Tibial artery (tissue), 4 donors: Measurements from ENCODE around the gene KCNJ9.
A peak's percentile ranks its signal among the peaks of the same experiment; 100 is the strongest.
"Not testable (repeated sequence)": the region's sequence is repeated elsewhere in the genome, so short reads cannot be mapped to it uniquely, and the experiment has no call there.

Experiments
- DNase-seq, 2 donors: peaks; one replicate each; pipeline ENCODE4 v3.0.0-alpha.2; 2019
- H3K27ac ChIP-seq, 2 donors: fragments of 200-600 bp; sonication (generic) in 1 of 2; 1 replicate in 1 of 2; 2 replicates in 1 of 2; pipeline ENCODE4 v1.5.1; 2018 to 2019; ENCODE audit warnings: mild to moderate bottlenecking in 1 of 2
- H3K27me3 ChIP-seq, 2 donors: fragments of 200-600 bp; sonication (generic) in 1 of 2; one replicate each; pipeline versions ENCODE4 v1.5.1 to v1.6.0; 2016 to 2019
- H3K36me3 ChIP-seq, 3 donors: fragments of 200-600 bp; sonication (generic) in 2 of 3; one replicate each; pipeline ENCODE4 v1.5.1; 2016 to 2019; ENCODE audit warnings: mild to moderate bottlenecking in 2 of 3
- H3K4me1 ChIP-seq, 4 donors: fragments of 200-600 bp; sonication (generic) in 2 of 4; 1 replicate in 3 of 4; 2 replicates in 1 of 4; pipeline ENCODE4 v1.5.1; 2016 to 2019
- H3K4me3 ChIP-seq, 2 donors: fragments of 200-600 bp; sonication (generic) in 1 of 2; 1 replicate in 1 of 2; 2 replicates in 1 of 2; pipeline ENCODE4 v1.5.1; 2018 to 2019; ENCODE audit warnings: mild to moderate bottlenecking in 2 of 2
- H3K9me3 ChIP-seq, 3 donors: fragments of 200-600 bp; sonication (generic) in 1 of 3; one replicate each; pipeline ENCODE4 v1.5.1; 2016 to 2019
- intact Hi-C: fragments of 100-400 bp; cut with DNase I; formaldehyde crosslinking; loops from one replicate; pipeline ENCODE4 v1.15.0; 2023; ENCODE audit warnings: low total_unique reads
- TF ChIP-seq, protein P1 (sequence below), 2 experiments: fragments of 200-600 bp in 1 of 2; fragments of 450-650 bp in 1 of 2; IDR thresholded peaks; one replicate each; pipeline ENCODE4 v1.5.1; 2017 to 2019; ENCODE audit warnings: antibody characterized with exemption in 2 of 2, mild to moderate bottlenecking in 1 of 2, moderate library complexity in 1 of 2

The KCNJ9 gene

DNA sequence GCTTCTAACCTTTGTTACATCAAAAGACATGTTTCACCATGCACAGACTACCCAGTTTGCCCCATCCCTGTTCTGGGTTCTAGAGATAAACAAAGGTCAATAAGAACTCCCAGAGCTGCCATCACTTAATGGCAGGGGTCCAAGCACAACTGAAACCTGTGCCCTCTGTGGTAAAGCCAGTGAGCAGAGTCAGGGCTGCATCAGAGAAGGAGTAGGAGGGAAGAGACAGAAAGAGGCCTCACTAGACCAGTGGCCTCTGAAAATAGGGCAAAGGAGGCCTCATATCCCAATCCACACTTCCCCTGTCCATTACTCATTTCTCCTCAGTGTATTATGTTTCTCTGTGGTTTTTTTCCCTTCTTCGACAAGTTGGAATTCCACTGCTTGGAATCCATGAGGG, 44.4 kb downstream of the KCNJ9 start:
- Histone ChIP-seq H3K9me3 (no peaks in the 10 kb centered on the region), H3K4me3 (no peak overlapping the region), H3K4me1 (peaks cover 0 to 77% (median 32%) of the 10 kb centered on the region in 4 donors), H3K27me3 (no peaks in the 10 kb centered on the region), H3K27ac (peak overlapping the region; percentile 33 to 56), H3K36me3 (peaks cover 78 to 86% (median 86%) of the 10 kb centered on the region in 3 donors)
- no peak for DNase-seq
- intact Hi-C loops, result no loop called here
- TF ChIP-seq, protein P1, sequence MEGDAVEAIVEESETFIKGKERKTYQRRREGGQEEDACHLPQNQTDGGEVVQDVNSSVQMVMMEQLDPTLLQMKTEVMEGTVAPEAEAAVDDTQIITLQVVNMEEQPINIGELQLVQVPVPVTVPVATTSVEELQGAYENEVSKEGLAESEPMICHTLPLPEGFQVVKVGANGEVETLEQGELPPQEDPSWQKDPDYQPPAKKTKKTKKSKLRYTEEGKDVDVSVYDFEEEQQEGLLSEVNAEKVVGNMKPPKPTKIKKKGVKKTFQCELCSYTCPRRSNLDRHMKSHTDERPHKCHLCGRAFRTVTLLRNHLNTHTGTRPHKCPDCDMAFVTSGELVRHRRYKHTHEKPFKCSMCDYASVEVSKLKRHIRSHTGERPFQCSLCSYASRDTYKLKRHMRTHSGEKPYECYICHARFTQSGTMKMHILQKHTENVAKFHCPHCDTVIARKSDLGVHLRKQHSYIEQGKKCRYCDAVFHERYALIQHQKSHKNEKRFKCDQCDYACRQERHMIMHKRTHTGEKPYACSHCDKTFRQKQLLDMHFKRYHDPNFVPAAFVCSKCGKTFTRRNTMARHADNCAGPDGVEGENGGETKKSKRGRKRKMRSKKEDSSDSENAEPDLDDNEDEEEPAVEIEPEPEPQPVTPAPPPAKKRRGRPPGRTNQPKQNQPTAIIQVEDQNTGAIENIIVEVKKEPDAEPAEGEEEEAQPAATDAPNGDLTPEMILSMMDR (IDR thresholded peaks at IDR 0.05), result no peak

DNA sequence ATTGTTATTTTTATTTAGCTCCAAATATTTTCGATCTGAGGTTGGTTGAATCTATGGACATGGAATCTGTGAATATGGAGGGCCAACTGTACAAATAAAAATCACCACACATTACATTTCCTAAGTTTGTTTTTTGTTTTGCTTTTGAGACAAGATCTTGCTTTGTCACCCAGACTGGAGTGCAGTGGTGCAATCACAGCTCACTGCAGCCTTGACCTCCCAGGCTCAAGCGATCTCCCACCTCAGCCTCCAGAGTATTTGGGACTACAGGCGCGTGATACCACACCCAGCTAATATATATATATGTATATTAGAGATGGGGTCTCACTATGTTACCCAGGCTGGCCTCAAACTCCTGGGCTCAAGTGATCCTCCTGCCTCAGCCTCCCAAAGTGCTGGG, 45.0 kb downstream of the KCNJ9 start:
- H3K4me1 ChIP-seq, result peaks cover 0 to 77% (median 36%) of the 10 kb centered on the region in 4 donors
- H3K27me3 ChIP-seq, intact Hi-C loops, H3K4me3 ChIP-seq, H3K9me3 ChIP-seq, DNase-seq: not testable (repeated sequence)
- H3K27ac ChIP-seq, result peak overlapping the region; percentile 33 to 56
- H3K36me3 ChIP-seq, result peaks cover 77 to 86% (median 82%) of the 10 kb centered on the region in 3 donors

GRCh38 chr1:160127381-160127780, 46.0 kb downstream of the KCNJ9 start:
- peaks cover 0 to 82% (median 43%) of the 10 kb centered on the region in 4 donors for H3K4me1 ChIP-seq
- intact Hi-C loops, result no loop called here
- H3K27ac ChIP-seq, result peak overlapping the region; percentile 74 to 93
- TF ChIP-seq, protein P1 (IDR thresholded peaks at IDR 0.05), result no peak
- DNase-seq, result no peak
- H3K9me3 ChIP-seq, result no peaks in the 10 kb centered on the region
- H3K27me3 ChIP-seq, result no peaks in the 10 kb centered on the region
- H3K4me3 ChIP-seq, result no peak overlapping the region
- H3K36me3 ChIP-seq, result peaks cover 70 to 76% (median 73%) of the 10 kb centered on the region in 3 donors

GRCh38 chr1:160127865-160128523, 46.7 kb downstream of the KCNJ9 start:
- Histone ChIP-seq H3K27me3 (no peaks in the 10 kb centered on the region), H3K27ac (peak overlapping the region; percentile 74 to 93), H3K4me1 (peaks cover 0 to 88% (median 46%) of the 10 kb centered on the region in 4 donors), H3K4me3 (no peak overlapping the region), H3K36me3 (peaks cover 66 to 75% (median 67%) of the 10 kb centered on the region in 3 donors), H3K9me3 (no peaks in the 10 kb centered on the region)
- intact Hi-C loops, result no loop called here
- DNase-seq, result no peak
- TF ChIP-seq, protein P1 (IDR thresholded peaks at IDR 0.05), result no peak

DNA sequence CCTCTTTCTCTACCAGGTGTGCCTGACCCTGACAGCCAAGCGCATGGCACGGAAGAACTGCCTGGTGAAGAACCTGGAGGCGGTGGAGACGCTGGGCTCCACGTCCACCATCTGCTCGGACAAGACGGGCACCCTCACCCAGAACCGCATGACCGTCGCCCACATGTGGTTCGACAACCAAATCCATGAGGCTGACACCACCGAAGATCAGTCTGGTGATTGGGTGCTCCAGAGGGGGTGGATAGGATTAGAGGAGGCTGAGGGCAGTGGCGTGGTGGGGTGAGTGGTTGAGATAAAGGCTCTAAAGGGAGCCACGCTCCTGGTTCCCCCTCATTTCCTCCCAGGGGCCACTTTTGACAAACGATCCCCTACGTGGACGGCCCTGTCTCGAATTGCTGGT, 47.3 kb downstream of the KCNJ9 start:
- Histone ChIP-seq H3K36me3 (peaks cover 62 to 75% (median 62%) of the 10 kb centered on the region in 3 donors), H3K4me1 (peaks cover 0 to 86% (median 43%) of the 10 kb centered on the region in 4 donors), H3K27me3 (no peaks in the 10 kb centered on the region), H3K27ac (peak overlapping the region; percentile 74 to 93), H3K4me3 (no peak overlapping the region), H3K9me3 (no peaks in the 10 kb centered on the region)
- TF ChIP-seq, protein P1 (IDR thresholded peaks at IDR 0.05), result no peak
- intact Hi-C loops, result no loop called here
- no peak for DNase-seq

DNA sequence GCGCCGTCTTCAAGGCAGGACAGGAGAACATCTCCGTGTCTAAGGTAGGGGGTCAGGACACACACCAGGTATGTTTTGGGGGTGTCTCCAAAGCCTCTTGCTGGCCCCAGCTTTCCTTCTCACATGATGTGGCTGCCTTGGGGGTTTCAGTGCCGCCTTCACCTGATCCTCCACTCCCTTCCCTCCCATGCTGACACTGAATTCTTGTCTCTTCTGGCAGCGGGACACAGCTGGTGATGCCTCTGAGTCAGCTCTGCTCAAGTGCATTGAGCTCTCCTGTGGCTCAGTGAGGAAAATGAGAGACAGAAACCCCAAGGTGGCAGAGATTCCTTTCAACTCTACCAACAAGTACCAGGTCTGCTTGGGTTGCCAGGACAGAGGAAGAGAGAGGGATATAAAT, 47.7 kb downstream of the KCNJ9 start:
- H3K4me1 ChIP-seq, result peaks cover 0 to 82% (median 39%) of the 10 kb centered on the region in 4 donors
- no peaks in the 10 kb centered on the region for H3K9me3 ChIP-seq
- DNase-seq, result no peak
- H3K27ac ChIP-seq, result peak overlapping the region; percentile 74 to 93
- peaks cover 60 to 72% (median 62%) of the 10 kb centered on the region in 3 donors for H3K36me3 ChIP-seq
- H3K4me3 ChIP-seq, result no peak overlapping the region
- no peaks in the 10 kb centered on the region for H3K27me3 ChIP-seq
- TF ChIP-seq, protein P1 (IDR thresholded peaks at IDR 0.05), result no peak
- intact Hi-C loops, result no loop called here
